Urinary bladder (tissue), 4 donors: ENCODE data around the gene LDLR. TPM values are rescaled to one million over a fixed set of nuclear protein-coding genes. Genes with fewer than 3 reads are reported as not detected.

ENCODE experiments used
- DNase-seq: peaks from one replicate; pipeline ENCODE4 v3.0.0-alpha.2; 2015; ENCODE audit errors: extremely low spot score
- H3K27ac ChIP-seq: one replicate; pipeline ENCODE4 v1.5.1; 2013; ENCODE audit warnings: low read depth, mild to moderate bottlenecking, moderate library complexity
- H3K36me3 ChIP-seq: one replicate; pipeline ENCODE4 v1.6.1; 2013; ENCODE audit warnings: mild to moderate bottlenecking, moderate library complexity; ENCODE audit not compliant: insufficient read depth
- H3K4me1 ChIP-seq: one replicate; pipeline ENCODE4 v1.6.1; 2013; ENCODE audit warnings: mild to moderate bottlenecking, moderate library complexity; ENCODE audit not compliant: insufficient read depth
- H3K4me3 ChIP-seq: one replicate; pipeline ENCODE4 v1.5.1; 2013; ENCODE audit warnings: low read depth, low read length
- WGBS: extraction: QIAGEN DNeasy Blood & Tissue Kit; methylation state at CpG from one replicate; pipeline ENCODE4 v1.1.7; 2013; 5-methylcytosine and 5-hydroxymethylcytosine counted together
- polyA plus RNA-seq: library from polyadenylated mRNA; stranded (reverse); fragments of 200-250 nt; gene quantifications from one replicate; pipeline ENCODE4 v1.2.3, GENCODE V29; 2013
- total RNA-seq: library from RNA; depleted of rRNA; stranded (reverse); fragments of >200 nt; gene quantifications from one replicate; pipeline ENCODE4 v1.2.3, GENCODE V29; 2014
- donor health status: healthy with polysubstance abuse.
- donor health status: healthy.

The LDLR gene
- 48.6 TPM for total RNA-seq
- 44.9 TPM for polyA plus RNA-seq

DNA sequence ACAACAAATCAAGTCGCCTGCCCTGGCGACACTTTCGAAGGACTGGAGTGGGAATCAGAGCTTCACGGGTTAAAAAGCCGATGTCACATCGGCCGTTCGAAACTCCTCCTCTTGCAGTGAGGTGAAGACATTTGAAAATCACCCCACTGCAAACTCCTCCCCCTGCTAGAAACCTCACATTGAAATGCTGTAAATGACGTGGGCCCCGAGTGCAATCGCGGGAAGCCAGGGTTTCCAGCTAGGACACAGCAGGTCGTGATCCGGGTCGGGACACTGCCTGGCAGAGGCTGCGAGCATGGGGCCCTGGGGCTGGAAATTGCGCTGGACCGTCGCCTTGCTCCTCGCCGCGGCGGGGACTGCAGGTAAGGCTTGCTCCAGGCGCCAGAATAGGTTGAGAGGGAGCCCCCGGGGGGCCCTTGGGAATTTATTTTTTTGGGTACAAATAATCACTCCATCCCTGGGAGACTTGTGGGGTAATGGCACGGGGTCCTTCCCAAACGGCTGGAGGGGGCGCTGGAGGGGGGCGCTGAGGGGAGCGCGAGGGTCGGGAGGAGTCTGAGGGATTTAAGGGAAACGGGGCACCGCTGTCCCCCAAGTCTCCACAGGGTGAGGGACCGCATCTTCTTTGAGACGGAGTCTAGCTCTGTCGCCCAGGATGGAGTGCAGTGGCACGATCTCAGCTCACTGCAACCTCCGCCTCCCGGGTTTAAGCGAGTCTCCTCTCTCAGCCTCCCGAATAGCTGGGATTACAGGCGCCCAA lies at the start of gene LDLR:
Gene LDLR, plus strand, starts transcription at position 210 of the 760 bp plus-strand sequence. Its CDS starts 86 bp downstream, at position 296.
- peak within 1 kb of the TSS; percentile 90 for H3K27ac ChIP-seq
- under 1% methylated on average over 43 of the region's 43 CpGs for WGBS
- no peak for DNase-seq
- H3K36me3 ChIP-seq: no peaks in the 10 kb centered on the region
- peak within 1 kb of the TSS; percentile 51 for H3K4me3 ChIP-seq
- no peaks in the 10 kb centered on the region for H3K4me1 ChIP-seq

- DNase-seq: no peak
- WGBS: 96% methylated on average over 33 of the region's 33 CpGs
- Histone ChIP-seq H3K36me3 (no peaks in the 10 kb centered on the region), H3K4me3 (no peak overlapping the region), H3K27ac (no peak overlapping the region), H3K4me1 (no peaks in the 10 kb centered on the region)
Measured at GRCh38 chr19:11041194-11041593, 48.1 kb upstream of the LDLR start.

- H3K36me3 ChIP-seq: no peaks in the 10 kb centered on the region
- peak overlapping the region; percentile 24 for H3K27ac ChIP-seq
- no peak overlapping the region for H3K4me3 ChIP-seq
- 88% methylated on average over 13 of the region's 13 CpGs for WGBS
- no peaks in the 10 kb centered on the region for H3K4me1 ChIP-seq
- DNase-seq: no peak
Measured at GRCh38 chr19:11041966-11042627, 47.2 kb upstream of the LDLR start.

- no peaks in the 10 kb centered on the region for H3K4me1 ChIP-seq
- H3K36me3 ChIP-seq: no peaks in the 10 kb centered on the region
- DNase-seq: no peak
- H3K27ac ChIP-seq: no peak overlapping the region
- 90% methylated on average over 10 of the region's 10 CpGs for WGBS
- no peak overlapping the region for H3K4me3 ChIP-seq
Measured at GRCh38 chr19:11044431-11044830, 44.8 kb upstream of the LDLR start.

DNA sequence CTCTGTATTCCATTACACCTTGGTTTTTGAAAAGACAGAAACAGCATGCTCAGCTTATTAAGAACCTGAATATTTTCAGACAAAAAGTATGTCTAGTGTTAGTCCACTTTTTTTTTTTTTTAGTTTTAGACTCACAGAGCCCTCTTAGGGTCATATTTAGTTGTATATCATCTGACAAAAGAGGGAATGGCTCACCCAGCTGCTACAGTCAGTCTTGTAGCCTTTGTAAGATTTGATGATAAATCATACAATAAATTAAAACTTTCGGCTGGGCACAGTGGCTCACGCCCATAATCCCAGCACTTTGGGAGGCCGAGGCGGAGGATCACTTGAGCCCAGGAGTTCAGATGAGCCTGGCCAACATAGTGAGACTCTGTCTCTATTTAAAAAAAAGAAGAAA lies 43.7 kb upstream of the LDLR start:
- Histone ChIP-seq H3K4me1 (no peaks in the 10 kb centered on the region), H3K4me3 (no peak overlapping the region), H3K27ac (no peak overlapping the region), H3K36me3 (no peaks in the 10 kb centered on the region)
- 97% methylated on average over 4 of the region's 4 CpGs for WGBS
- no peak for DNase-seq

- H3K36me3 ChIP-seq: no peaks in the 10 kb centered on the region
- H3K4me1 ChIP-seq: no peaks in the 10 kb centered on the region
- H3K4me3 ChIP-seq: no peak overlapping the region
- H3K27ac ChIP-seq: no peak overlapping the region
- DNase-seq: no peak
- 93% methylated on average over 14 of the region's 14 CpGs for WGBS
Measured at GRCh38 chr19:11046605-11047354, 42.5 kb upstream of the LDLR start.

DNA sequence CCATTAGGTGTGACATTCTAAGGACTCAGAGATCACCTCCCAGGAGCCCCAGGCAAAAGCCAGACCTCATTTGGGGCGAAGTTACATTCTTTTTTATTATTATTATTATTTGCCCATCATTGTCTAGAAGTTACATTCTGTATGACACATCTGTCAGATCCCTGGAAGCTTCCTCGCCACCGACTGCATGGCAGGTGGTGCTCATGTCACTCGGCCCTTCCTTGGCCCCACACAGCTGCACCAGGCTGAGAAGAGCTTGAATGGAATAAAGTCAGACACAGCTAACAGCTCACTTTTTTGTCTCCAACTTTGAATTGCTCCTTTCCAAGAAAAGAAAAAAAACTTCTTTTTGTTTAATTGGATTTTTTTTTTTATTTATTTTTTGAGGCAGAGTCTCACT lies 41.4 kb upstream of the LDLR start:
- Histone ChIP-seq H3K36me3 (no peaks in the 10 kb centered on the region), H3K4me1 (no peaks in the 10 kb centered on the region), H3K27ac (no peak overlapping the region), H3K4me3 (no peak overlapping the region)
- WGBS: 92% methylated on average over 4 of the region's 4 CpGs
- no peak for DNase-seq

GRCh38 chr19:11050323-11051114 lies 38.7 kb upstream of the LDLR start:
- Histone ChIP-seq H3K36me3 (no peaks in the 10 kb centered on the region), H3K27ac (no peak overlapping the region), H3K4me1 (no peaks in the 10 kb centered on the region), H3K4me3 (no peak overlapping the region)
- no peak for DNase-seq
- 87% methylated on average over 9 of the region's 9 CpGs for WGBS

DNA sequence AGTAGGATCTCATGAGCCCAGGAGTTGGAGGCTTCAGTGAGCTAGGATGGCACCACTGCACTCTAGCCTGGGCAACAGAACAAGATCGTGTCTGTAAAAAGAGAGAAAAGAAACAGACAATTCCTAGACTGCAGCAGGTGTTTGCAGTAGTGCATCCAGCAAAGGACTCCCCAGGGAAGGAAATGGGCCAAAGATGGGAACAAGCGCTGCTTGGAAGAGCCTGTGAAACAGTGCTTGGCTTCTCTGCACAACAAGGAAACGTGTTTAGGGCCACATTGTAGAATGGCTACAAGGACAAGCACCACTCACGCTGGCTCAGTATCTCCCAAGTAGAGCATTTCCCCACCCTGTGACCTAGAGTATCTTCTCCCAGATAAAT lies 35.5 kb upstream of the LDLR start:
- WGBS: 83% methylated on average over 4 of the region's 4 CpGs
- H3K4me3 ChIP-seq: no peak overlapping the region

GRCh38 chr19:11054200-11054599 lies 35.1 kb upstream of the LDLR start:
- peaks cover 3% of the 10 kb centered on the region for H3K36me3 ChIP-seq
- H3K4me1 ChIP-seq: no peaks in the 10 kb centered on the region
- H3K27ac ChIP-seq: no peak overlapping the region
- H3K4me3 ChIP-seq: no peak overlapping the region
- 88% methylated on average over 8 of the region's 8 CpGs for WGBS
- DNase-seq: no peak

More for the DNA sequence above, 35.5 kb upstream of the LDLR start:
- H3K36me3 ChIP-seq: peaks cover 3% of the 10 kb centered on the region
- no peak overlapping the region for H3K27ac ChIP-seq
- H3K4me1 ChIP-seq: no peaks in the 10 kb centered on the region
- no peak for DNase-seq

GRCh38 chr19:11054628-11055027 lies 34.6 kb upstream of the LDLR start:
- Histone ChIP-seq H3K27ac (no peak overlapping the region), H3K36me3 (peaks cover 3% of the 10 kb centered on the region)
- 93% methylated on average over 8 of the region's 8 CpGs for WGBS

DNA sequence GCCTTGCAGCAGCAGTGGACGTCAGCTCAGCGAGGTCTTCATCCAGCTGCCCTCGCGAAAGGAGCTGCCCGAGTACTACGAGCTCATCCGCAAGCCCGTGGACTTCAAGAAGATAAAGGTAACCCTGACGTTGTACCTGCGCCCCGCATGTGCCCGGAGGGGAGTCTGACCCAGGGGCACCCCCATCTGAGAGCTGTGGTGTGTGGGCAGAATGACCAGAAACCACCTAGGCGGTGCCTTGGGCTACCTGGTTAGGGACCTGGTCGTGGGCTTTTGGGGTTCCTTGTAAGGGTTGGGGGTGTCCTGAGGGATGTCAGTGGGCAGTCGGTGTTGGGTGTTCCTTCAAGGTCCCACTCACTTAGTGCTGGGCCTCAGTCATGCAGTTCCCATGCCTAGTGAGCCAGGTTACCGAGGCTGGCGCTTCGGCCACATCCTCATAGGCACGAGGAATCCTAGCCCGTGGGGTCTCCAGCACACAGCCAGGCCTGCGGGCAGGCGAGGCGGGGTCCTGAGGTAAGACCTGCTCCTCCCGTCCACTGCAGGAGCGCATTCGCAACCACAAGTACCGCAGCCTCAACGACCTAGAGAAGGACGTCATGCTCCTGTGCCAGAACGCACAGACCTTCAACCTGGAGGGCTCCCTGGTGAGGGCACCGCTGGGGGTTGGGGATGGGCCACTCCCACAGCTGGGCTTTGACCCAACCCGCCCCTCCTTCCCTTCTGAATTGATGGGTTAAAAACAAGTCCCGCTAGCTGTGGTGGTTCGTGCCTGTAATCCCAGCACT lies 30.8 kb upstream of the LDLR start:
- DNase-seq: no peak
- Histone ChIP-seq H3K4me3 (no peak overlapping the region), H3K4me1 (no peaks in the 10 kb centered on the region), H3K36me3 (peaks cover 3% of the 10 kb centered on the region), H3K27ac (no peak overlapping the region)
- 94% methylated on average over 34 of the region's 34 CpGs for WGBS

More at GRCh38 chr19:11054628-11055027, 34.6 kb upstream of the LDLR start:
- Histone ChIP-seq H3K4me1 (no peaks in the 10 kb centered on the region), H3K4me3 (no peak overlapping the region)
- DNase-seq: no peak
